Coronary artery (tissue), 2 donors: ENCODE data around the gene ZNF728.
"Not testable (repeated sequence)": the region's sequence is repeated elsewhere in the genome, so short reads cannot be mapped to it uniquely, and the experiment has no call there.

Experiments used
- DNase-seq: peaks from one replicate; pipeline ENCODE4 v3.0.0-alpha.2; 2017; ENCODE audit warnings: low spot score
- H3K27ac ChIP-seq, 2 donors: fragments of 200-600 bp; sonication (generic); one replicate each; pipeline ENCODE4 v1.5.1; 2016 to 2019
- H3K4me3 ChIP-seq: fragments of 200-600 bp; sonication (generic); 2 replicates; pipeline ENCODE4 v1.5.1; 2016; ENCODE audit warnings: mild to moderate bottlenecking, moderate library complexity
- TF ChIP-seq, protein P1 (sequence below): fragments of 200-600 bp; sonication (generic); IDR thresholded peaks from one replicate; pipeline ENCODE4 v1.5.1; 2019; ENCODE audit warnings: antibody characterized with exemption

ZNF728 gene

DNA sequence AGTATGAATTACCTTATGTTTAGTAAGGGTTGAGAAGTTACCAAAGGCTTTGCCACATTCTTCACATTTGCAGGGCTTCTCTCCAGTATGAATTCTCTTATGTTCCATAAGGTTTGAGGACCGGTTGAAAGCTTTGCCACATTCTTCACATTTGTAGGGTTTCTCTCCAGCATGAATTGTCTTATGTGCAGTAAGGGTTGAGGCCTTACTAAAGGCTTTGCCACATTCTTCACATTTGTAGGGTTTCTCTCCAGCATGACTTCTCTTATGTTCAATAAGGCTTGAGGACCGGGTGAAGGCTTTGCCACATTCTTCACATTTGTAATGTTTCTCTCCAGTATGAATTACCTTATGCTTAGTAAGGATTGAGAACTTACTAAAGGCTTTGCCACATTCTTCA, 26.7 kb downstream of the ZNF728 start:
- TF ChIP-seq, protein P1, sequence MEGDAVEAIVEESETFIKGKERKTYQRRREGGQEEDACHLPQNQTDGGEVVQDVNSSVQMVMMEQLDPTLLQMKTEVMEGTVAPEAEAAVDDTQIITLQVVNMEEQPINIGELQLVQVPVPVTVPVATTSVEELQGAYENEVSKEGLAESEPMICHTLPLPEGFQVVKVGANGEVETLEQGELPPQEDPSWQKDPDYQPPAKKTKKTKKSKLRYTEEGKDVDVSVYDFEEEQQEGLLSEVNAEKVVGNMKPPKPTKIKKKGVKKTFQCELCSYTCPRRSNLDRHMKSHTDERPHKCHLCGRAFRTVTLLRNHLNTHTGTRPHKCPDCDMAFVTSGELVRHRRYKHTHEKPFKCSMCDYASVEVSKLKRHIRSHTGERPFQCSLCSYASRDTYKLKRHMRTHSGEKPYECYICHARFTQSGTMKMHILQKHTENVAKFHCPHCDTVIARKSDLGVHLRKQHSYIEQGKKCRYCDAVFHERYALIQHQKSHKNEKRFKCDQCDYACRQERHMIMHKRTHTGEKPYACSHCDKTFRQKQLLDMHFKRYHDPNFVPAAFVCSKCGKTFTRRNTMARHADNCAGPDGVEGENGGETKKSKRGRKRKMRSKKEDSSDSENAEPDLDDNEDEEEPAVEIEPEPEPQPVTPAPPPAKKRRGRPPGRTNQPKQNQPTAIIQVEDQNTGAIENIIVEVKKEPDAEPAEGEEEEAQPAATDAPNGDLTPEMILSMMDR: no peak
- H3K4me3 ChIP-seq: peak overlapping the region; percentile 19
- no peak overlapping the region for H3K27ac ChIP-seq
- DNase-seq: no peak

DNA sequence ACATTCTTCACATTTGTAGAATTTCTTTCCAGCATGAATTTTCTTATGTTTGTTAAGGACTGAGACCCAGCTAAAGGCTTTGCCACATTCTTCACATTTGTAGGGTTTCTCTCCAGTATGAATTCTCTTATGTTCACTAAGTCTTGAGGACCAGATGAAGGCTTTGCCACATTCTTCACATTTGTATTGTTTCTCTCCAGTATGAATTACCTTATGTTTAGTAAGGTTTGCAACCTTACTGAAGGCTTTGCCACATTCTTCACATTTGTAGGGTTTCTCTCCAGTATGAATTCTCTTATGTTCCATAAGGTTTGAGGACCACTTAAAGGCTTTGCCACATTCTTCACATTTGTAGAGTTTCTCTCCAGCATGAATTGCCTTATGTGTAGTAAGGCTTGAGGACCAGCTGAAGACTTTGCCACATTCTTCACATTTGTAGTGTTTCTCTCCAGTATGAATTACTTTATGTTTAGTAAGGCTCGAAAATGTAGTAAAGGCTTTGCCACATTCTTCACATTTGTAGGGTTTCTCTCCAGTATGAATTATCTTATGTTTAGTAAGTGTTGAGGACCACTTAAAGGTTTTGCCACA, 27.3 kb downstream of the ZNF728 start:
- H3K4me3 ChIP-seq: peak overlapping the region; percentile 19
- not testable (repeated sequence) for H3K27ac ChIP-seq, DNase-seq

DNA sequence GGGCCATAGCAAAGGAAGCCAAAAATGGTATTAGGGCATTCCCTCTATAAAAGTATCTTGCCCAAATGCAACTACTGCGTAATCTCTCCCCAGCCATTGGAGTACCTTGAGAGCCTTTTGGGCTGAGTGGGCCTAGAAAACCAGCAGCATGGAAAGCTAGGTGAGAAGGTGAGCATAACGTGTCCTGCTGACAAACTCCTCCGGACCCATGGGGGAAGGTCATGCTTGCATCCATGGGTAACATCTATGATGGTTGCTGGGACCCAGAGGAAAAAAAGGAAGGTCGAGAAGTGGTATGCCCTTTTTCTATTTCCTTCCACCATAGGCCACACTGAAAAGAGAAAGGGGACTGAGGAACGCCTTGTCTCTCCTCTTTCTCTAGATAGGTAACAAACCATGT, 57.4 kb downstream of the ZNF728 start:
- DNase-seq: no peak
- TF ChIP-seq, protein P1: no peak
- Histone ChIP-seq H3K4me3 (no peak overlapping the region), H3K27ac (no peak overlapping the region)

DNA sequence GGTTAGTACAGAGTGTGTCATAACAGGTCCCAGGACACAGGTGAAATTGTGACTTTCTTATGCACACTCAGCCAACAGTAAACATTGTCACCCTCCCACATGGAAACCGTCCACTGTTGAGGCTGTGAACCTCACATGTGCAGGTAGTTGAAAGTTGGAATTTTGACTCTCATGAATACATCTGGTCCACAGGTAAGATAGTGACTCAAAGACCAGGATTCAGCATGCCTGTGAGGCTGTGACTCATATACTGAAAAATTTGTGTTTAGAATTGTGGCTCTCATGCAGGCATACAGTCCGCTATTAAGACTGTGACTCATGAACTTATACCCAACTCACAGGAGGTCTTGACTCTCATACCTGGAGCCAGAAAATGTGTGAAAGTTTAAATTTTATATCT, 67.8 kb downstream of the ZNF728 start:
- no peak for DNase-seq
- H3K27ac ChIP-seq: no peak overlapping the region
- H3K4me3 ChIP-seq: no peak overlapping the region
- TF ChIP-seq, protein P1: no peak

DNA sequence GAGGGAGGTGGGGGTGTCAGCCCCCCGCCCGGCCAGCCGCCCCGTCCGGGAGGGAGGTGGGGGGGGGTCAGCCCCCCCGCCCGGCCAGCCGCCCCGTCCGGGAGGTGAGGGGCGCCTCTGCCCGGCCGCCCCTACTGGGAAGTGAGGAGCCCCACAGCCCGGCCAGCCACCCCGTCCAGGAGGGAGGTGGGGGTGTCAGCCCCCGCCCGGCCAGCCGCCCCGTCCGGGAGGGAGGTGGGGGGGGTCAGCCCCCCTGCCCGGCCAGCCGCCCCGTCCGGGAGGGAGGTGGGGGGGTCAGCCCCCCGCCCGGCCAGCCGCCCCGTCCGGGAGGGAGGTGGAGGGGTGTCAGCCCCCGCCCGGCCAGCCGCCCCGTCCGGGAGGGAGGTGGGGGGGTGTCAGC, 75.4 kb downstream of the ZNF728 start:
- not testable (repeated sequence) for H3K4me3 ChIP-seq, H3K27ac ChIP-seq, DNase-seq

DNA sequence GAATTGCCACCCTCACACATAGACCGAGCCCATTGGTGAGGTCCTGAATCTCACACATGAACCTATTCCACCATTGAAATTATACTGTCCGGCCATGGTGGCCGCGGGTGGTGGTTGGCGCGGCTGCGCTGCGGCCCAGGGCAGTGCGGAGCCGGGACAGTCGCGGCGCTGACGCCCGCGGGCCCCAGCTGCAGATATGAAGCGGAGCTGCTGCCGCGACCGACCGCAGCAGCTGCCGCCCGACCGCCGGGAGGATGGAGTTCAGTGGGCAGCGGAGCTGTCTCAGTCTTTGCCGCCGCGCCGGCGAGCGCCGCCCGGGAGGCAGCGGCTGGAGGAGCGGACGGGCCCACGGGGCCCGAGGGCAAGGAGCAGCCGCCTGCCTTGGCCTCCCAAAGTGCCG, 77.8 kb downstream of the ZNF728 start:
- not testable (repeated sequence) for H3K27ac ChIP-seq, H3K4me3 ChIP-seq, DNase-seq
